Mesendoderm (in vitro differentiated cells): ENCODE results near the gene EFCAB6.

Experiments
- DNase-seq: peaks from one replicate; pipeline ENCODE4 v3.0.0; 2013
- H2AK5ac ChIP-seq: 2 replicates; pipeline ENCODE4 v1.6.1; 2013; ENCODE audit warnings: low read length, inconsistent platforms
- H2BK120ac ChIP-seq: 2 replicates; pipeline ENCODE4 v1.6.1; 2013; ENCODE audit warnings: low read depth, mild to moderate bottlenecking, low read length, moderate library complexity, mixed read lengths
- H2BK15ac ChIP-seq: replicated peaks from 2 replicates; pipeline ENCODE4 v1.6.1; 2013; ENCODE audit warnings: low read depth, mild to moderate bottlenecking, moderate library complexity
- H2BK5ac ChIP-seq: 2 replicates; pipeline ENCODE4 v1.6.1; 2013; ENCODE audit warnings: low read length, inconsistent platforms
- H3K18ac ChIP-seq: 2 replicates; pipeline ENCODE4 v1.6.1; 2013; ENCODE audit warnings: mild to moderate bottlenecking, low read length, mixed read lengths
- H3K23ac ChIP-seq: one replicate; pipeline ENCODE4 v1.6.1; 2013; ENCODE audit warnings: low read length
- H3K27ac ChIP-seq: 2 replicates; pipeline ENCODE4 v1.5.1; 2013; ENCODE audit warnings: low read depth, mild to moderate bottlenecking, inconsistent platforms, low read length, moderate library complexity
- H3K27me3 ChIP-seq: 2 replicates; pipeline ENCODE4 v1.6.1; 2013; ENCODE audit warnings: low read length, control low read depth, mild to moderate bottlenecking, inconsistent platforms; ENCODE audit not compliant: insufficient read depth, poor library complexity
- H3K36me3 ChIP-seq: 2 replicates; pipeline ENCODE4 v1.6.1; 2013; ENCODE audit warnings: low read length, inconsistent platforms; ENCODE audit not compliant: control insufficient read depth, insufficient read depth
- H3K4ac ChIP-seq: one replicate; pipeline ENCODE4 v1.6.1; 2013; ENCODE audit warnings: low read depth, mild to moderate bottlenecking, low read length, moderate library complexity
- H3K4me1 ChIP-seq: 2 replicates; pipeline ENCODE4 v1.6.1; 2013; ENCODE audit warnings: low read depth, low read length, inconsistent platforms; ENCODE audit not compliant: control insufficient read depth
- H3K4me2 ChIP-seq: 2 replicates; pipeline ENCODE4 v1.6.1; 2013; ENCODE audit warnings: low read length
- H3K4me3 ChIP-seq: 2 replicates; pipeline ENCODE4 v1.5.1; 2013; ENCODE audit warnings: mild to moderate bottlenecking, low read length
- H3K56ac ChIP-seq: one replicate; pipeline ENCODE4 v1.6.1; 2013; ENCODE audit warnings: low read length
- H3K79me1 ChIP-seq: 2 replicates; pipeline ENCODE4 v1.6.1; 2013; ENCODE audit warnings: low read length, inconsistent platforms
- H3K79me2 ChIP-seq: 2 replicates; pipeline ENCODE4 v1.6.1; 2013; ENCODE audit warnings: mild to moderate bottlenecking, low read length; ENCODE audit not compliant: control insufficient read depth, insufficient read depth
- H3K9ac ChIP-seq: 2 replicates; pipeline ENCODE4 v1.6.1; 2013; ENCODE audit warnings: low read length, inconsistent platforms
- H4K5ac ChIP-seq: one replicate; pipeline ENCODE4 v1.6.1; 2013; ENCODE audit warnings: low read length
- H4K8ac ChIP-seq: one replicate; pipeline ENCODE4 v1.6.1; 2013; ENCODE audit warnings: low read depth, mild to moderate bottlenecking, control low read depth, low read length, moderate library complexity
- WGBS: extraction: QIAGEN DNeasy Blood & Tissue Kit; methylation state at CpG from one replicate; pipeline ENCODE4 v1.1.7; 2013; ENCODE audit warnings: low lambda C conversion rate, missing lambda C conversion rate; ENCODE audit not compliant: insufficient coverage; ENCODE audit errors: extremely low coverage; 5-methylcytosine and 5-hydroxymethylcytosine counted together

The EFCAB6 gene

DNA sequence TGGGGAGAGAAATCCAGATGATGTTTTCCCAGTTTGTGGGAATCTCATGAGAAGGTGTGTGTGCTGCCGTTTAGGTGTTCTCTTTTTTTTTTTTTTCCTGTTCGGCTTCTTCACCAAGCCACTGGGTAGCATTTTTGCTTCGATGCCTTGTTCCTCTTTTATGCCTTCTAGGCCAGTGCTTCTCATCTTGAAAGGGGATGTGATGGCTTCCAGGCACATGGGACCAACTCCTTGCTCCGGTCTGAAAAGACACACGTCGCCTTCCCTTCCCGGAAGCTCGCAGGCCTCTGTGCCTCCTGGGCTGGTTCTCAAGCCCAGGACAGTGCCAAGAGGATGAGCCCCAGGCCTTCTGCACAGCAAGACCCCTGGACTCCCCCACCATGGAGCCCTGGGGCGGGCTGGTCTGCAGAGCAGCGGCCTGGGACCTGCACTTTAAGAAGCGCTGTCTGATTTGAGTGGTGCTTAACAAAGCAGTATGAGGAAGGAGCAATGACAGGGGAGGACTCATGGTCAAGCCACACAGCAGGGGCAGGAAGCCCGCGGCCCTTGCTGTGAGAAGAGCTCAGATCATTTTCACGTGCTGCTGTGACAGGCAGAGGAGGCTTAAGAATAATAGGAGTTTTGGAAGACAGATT is 241.5 kb downstream of the EFCAB6 start:
- Histone ChIP-seq H3K27me3 (no peaks in the 10 kb centered on the region), H3K36me3 (no peaks in the 10 kb centered on the region), H2BK15ac (no peak overlapping the region), H4K5ac (no peak overlapping the region), H3K4me2 (no peak overlapping the region), H3K4ac (no peak overlapping the region), H4K8ac (no peak overlapping the region), H3K23ac (no peak overlapping the region), H2BK5ac (no peak overlapping the region), H3K9ac (peak overlapping the region; percentile 3), H3K27ac (no peak overlapping the region), H2AK5ac (no peak overlapping the region), H3K18ac (no peak overlapping the region), H3K79me1 (no peaks in the 10 kb centered on the region), H3K79me2 (no peaks in the 10 kb centered on the region), H3K56ac (no peak overlapping the region), H3K4me3 (no peak overlapping the region), H2BK120ac (no peak overlapping the region), H3K4me1 (peaks cover 2% of the 10 kb centered on the region)
- peak; percentile 46 for DNase-seq
- no CpG with 5 or more reads among the region's 14 CpGs for WGBS

DNA sequence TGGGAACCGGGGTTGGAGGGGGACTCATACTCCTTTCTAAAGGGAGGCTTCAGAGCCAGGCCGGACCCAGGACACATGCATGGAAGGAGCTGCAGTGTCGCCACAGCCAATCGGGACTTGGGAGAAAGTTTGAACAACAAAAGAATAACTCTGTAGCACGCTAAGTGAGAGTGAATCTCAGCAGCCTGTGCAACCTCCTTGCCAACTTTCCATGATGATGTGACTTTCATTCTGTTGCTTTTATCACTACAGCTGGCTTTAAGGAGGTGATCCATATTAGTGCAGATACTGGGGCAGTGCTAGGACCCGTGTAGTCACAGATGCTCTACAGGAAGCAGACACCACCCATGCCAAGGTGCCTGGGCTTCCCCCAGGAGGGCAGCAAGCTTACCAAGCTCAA is 243.0 kb downstream of the EFCAB6 start:
- H2BK5ac ChIP-seq: no peak overlapping the region
- H3K4me3 ChIP-seq: no peak overlapping the region
- H4K8ac ChIP-seq: no peak overlapping the region
- no peak overlapping the region for H3K23ac ChIP-seq
- no peak for DNase-seq
- H3K36me3 ChIP-seq: no peaks in the 10 kb centered on the region
- H3K4ac ChIP-seq: no peak overlapping the region
- peaks cover 2% of the 10 kb centered on the region for H3K4me1 ChIP-seq
- H3K79me2 ChIP-seq: no peaks in the 10 kb centered on the region
- no peak overlapping the region for H4K5ac ChIP-seq
- no peaks in the 10 kb centered on the region for H3K27me3 ChIP-seq
- H2BK15ac ChIP-seq: no peak overlapping the region
- no peak overlapping the region for H3K56ac ChIP-seq
- no peak overlapping the region for H3K4me2 ChIP-seq
- no peak overlapping the region for H3K18ac ChIP-seq
- no peak overlapping the region for H3K27ac ChIP-seq
- no CpG with 5 or more reads among the region's 6 CpGs for WGBS
- H3K79me1 ChIP-seq: no peaks in the 10 kb centered on the region
- no peak overlapping the region for H2AK5ac ChIP-seq
- no peak overlapping the region for H2BK120ac ChIP-seq
- H3K9ac ChIP-seq: no peak overlapping the region

DNA sequence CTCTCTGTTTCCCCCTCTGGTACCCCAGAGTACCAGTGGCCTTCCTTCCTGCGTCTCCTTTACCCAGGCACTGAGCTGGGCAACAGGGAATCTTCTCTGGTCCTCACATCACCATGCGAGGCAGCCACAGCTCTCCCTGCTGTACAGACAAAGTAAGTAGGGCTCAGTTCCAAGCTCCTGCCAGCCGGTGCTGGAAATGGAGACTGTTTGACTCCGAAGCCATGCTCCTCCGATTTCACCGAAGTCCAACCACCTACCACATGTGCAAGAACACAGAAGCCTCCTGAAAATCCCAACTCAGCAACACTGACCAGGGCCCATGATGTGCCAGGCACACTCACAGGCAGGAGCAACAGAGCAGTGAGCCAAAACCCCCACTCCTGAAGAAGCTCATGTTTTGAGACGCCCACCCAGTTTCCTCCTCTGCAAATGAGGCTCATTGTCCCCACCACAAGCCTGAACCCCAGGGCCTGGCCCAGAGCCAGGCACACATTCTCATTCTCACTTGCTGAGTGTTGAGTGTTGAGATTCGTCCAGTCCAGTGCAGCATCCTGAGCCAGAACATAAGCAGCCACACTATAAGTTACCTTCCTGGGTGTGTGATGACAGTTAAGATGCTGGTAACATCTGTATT is 244.3 kb downstream of the EFCAB6 start:
- H3K36me3 ChIP-seq: no peaks in the 10 kb centered on the region
- no peak overlapping the region for H3K4ac ChIP-seq
- no CpG with 5 or more reads among the region's 8 CpGs for WGBS
- DNase-seq: no peak
- H3K27me3 ChIP-seq: no peaks in the 10 kb centered on the region
- H2AK5ac ChIP-seq: no peak overlapping the region
- H3K27ac ChIP-seq: no peak overlapping the region
- H3K79me2 ChIP-seq: no peaks in the 10 kb centered on the region
- no peak overlapping the region for H2BK15ac ChIP-seq
- H4K8ac ChIP-seq: no peak overlapping the region
- H3K56ac ChIP-seq: no peak overlapping the region
- no peak overlapping the region for H4K5ac ChIP-seq
- H2BK120ac ChIP-seq: no peak overlapping the region
- H3K4me3 ChIP-seq: no peak overlapping the region
- no peak overlapping the region for H3K23ac ChIP-seq
- no peak overlapping the region for H2BK5ac ChIP-seq
- no peak overlapping the region for H3K4me2 ChIP-seq
- H3K18ac ChIP-seq: no peak overlapping the region
- H3K4me1 ChIP-seq: peaks cover 2% of the 10 kb centered on the region
- no peak overlapping the region for H3K9ac ChIP-seq
- H3K79me1 ChIP-seq: no peaks in the 10 kb centered on the region

DNA sequence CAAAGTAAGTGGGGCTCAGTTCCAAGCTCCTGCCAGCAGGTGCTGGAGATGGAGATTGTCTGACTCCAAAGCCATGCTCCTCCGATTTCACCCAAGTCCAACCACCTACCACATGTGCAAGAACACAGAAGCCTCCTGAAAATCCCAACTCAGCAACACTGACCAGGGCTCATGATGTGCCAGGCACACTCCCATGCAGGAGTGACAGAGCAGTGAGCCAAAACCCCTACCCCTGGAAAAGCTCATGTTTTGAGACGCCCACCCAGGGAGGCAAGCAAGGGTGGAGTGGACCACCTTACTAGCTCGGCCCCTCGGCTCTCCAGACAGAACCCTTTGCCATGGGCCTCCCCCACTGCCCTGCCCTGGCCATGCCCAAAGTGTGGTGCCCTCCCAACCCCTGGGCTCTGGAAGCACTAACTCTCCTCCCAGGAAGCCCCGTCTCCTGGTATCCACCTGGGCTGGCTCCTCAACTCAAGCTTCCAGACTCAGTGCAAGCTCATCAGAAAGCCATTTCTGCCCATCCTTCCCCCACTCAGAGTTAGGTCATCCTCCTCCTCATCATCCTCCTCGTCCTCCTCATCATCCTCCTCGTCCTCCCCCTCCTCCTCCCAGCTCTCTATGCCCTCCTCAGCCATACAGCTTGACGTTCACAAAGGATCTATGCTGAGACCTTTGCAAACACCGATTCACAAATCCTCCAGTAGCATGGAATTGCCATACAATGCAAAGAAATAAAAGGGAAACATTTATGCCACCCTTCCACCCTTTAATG is 245.4 kb downstream of the EFCAB6 start:
- H3K23ac ChIP-seq: no peak overlapping the region
- H2BK120ac ChIP-seq: no peak overlapping the region
- H4K8ac ChIP-seq: no peak overlapping the region
- H2AK5ac ChIP-seq: no peak overlapping the region
- no peaks in the 10 kb centered on the region for H3K36me3 ChIP-seq
- H3K4me2 ChIP-seq: no peak overlapping the region
- H2BK5ac ChIP-seq: no peak overlapping the region
- peaks cover 4% of the 10 kb centered on the region for H3K4me1 ChIP-seq
- peak; percentile 14 for DNase-seq
- H3K9ac ChIP-seq: no peak overlapping the region
- H3K56ac ChIP-seq: no peak overlapping the region
- H3K4me3 ChIP-seq: no peak overlapping the region
- no peaks in the 10 kb centered on the region for H3K79me2 ChIP-seq
- WGBS: 100% methylated on average over 2 of the region's 9 CpGs
- no peak overlapping the region for H2BK15ac ChIP-seq
- no peak overlapping the region for H3K18ac ChIP-seq
- H3K27me3 ChIP-seq: no peaks in the 10 kb centered on the region
- H3K27ac ChIP-seq: no peak overlapping the region
- H3K79me1 ChIP-seq: no peaks in the 10 kb centered on the region
- H4K5ac ChIP-seq: no peak overlapping the region
- no peak overlapping the region for H3K4ac ChIP-seq

DNA sequence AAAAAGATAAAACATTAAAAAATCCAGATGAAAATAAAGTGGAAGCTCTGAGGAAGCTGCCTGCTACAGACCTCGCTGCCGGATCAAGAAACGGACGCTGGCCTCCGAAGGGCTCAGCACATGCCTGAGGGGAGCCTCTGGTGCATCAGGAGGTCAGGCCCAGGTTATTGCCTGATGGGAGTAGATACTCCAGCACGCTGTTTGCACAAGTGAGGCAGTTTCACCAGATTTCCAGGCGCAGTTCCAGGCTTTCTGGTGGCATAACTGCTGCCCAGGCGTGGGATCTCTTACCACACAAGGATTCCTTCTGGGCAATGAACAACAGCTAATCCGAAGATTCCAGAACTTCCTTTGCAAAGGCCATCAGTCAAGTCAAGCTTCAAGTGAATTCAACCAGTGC is 246.1 kb downstream of the EFCAB6 start:
- no peaks in the 10 kb centered on the region for H3K27me3 ChIP-seq
- no peak overlapping the region for H2BK5ac ChIP-seq

More for the DNA sequence above, 246.1 kb downstream of the EFCAB6 start:
- Histone ChIP-seq H3K27ac (no peak overlapping the region), H3K79me2 (no peaks in the 10 kb centered on the region), H2BK120ac (no peak overlapping the region), H3K4me3 (no peak overlapping the region), H3K56ac (no peak overlapping the region), H3K23ac (no peak overlapping the region), H3K4ac (no peak overlapping the region), H2BK15ac (no peak overlapping the region), H3K79me1 (no peaks in the 10 kb centered on the region), H3K36me3 (no peaks in the 10 kb centered on the region), H2AK5ac (no peak overlapping the region), H3K9ac (no peak overlapping the region), H4K8ac (no peak overlapping the region), H3K18ac (no peak overlapping the region), H3K4me1 (peaks cover 4% of the 10 kb centered on the region), H4K5ac (no peak overlapping the region), H3K4me2 (no peak overlapping the region)
- no peak for DNase-seq
- no CpG with 5 or more reads among the region's 9 CpGs for WGBS
